ENCODE results near the gene SPEF2. TPM values are rescaled to one million over a fixed set of nuclear protein-coding genes. Genes with fewer than 3 reads are reported as not detected.
A peak's percentile ranks its signal among the peaks of the same experiment; 100 is the strongest.

The SPEF2 gene
- total RNA-seq, 1 donor from 2014 or later = 10.0 TPM

DNA sequence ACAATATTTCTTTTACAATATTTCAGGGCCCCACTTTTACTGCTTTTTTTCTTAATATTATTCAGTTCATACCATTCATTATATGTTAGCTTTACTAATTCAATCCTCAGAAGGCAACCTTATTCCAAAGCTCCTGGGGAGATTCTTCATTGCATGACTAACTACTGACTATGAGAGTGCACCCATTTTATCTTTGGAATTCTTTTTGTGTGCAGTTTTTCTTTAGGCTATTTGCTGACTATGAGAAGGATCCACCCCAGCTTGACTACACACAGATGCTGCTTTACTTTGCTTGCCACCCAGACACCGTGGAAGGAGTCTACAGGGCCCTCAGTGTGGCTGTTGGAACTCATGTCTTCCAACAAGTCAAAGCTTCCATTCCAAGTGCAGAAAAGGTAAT is 182.1 kb downstream of the SPEF2 start:
- Mint-ChIP-seq H3K4me1 (ENCODE audit: low read depth) (peaks cover 57% of the 10 kb centered on the region), H3K27ac (no peak overlapping the region), H3K9me3 (no peaks in the 10 kb centered on the region), H3K4me3 (ENCODE audit: low read depth) (no peak overlapping the region), H3K36me3 (ENCODE audit: low read depth) (peaks cover 4% of the 10 kb centered on the region), H3K27me3 (ENCODE audit: low read depth) (no peaks in the 10 kb centered on the region)
- no peak for DNase-seq (ENCODE audit: low spot score)
- intact Hi-C loops (cut with micrococcal nuclease) = no loop called here

DNA sequence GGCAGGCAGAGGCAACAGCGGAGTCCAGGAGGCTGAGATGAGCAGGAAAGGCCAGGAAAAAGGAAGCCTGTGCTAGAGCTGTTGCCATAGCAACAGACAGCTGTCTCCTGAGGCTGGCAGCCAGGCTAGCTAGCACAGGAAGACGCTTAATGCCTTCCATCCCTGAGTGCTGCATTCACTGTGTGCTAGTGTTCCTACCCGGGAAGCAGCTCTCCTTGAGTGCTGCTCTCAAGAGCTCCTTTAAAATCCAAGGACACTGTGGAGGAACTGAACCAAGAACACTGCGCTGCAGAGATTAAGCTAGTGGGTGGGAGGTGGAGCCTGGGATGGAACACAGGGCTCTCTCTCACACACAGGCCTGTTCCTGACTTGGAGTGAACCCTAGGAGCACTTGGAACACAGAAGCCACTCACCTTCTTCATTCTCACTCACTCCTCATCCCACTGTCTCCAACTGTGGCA is 185.6 kb downstream of the SPEF2 start:
- Mint-ChIP-seq H3K4me3 (ENCODE audit: low read depth) (no peak overlapping the region), H3K27me3 (ENCODE audit: low read depth) (no peaks in the 10 kb centered on the region), H3K9me3 (no peaks in the 10 kb centered on the region), H3K36me3 (ENCODE audit: low read depth) (peaks cover 6% of the 10 kb centered on the region), H3K4me1 (ENCODE audit: low read depth) (peaks cover 45% of the 10 kb centered on the region), H3K27ac (peak overlapping the region; percentile 24)
- no peak for DNase-seq (ENCODE audit: low spot score)
- intact Hi-C loops (cut with micrococcal nuclease) = no loop called here

DNA sequence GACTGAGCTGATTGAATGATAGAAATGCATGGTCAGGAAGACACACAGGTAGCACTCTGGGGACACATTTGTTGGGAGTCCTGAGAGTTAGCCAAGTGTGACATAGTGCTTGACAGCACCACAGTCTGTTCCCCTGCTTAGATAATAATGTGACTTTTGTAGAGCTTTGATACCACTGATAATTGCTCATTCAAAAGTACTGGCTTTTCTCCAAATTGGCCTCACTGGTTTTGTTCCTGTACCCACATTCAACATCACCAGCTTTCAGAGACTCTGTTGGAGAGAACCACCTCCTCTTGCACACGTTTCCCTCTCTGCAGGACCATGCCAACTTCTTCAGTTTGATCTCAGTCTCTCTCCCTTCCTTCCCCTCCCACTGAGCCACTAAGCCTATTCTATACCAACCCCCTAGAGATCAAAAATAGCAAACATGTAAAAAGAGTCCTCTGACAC is 186.6 kb downstream of the SPEF2 start:
- Mint-ChIP-seq H3K9me3 (no peaks in the 10 kb centered on the region), H3K4me3 (ENCODE audit: low read depth) (no peak overlapping the region), H3K4me1 (ENCODE audit: low read depth) (peaks cover 47% of the 10 kb centered on the region), H3K36me3 (ENCODE audit: low read depth) (peaks cover 6% of the 10 kb centered on the region), H3K27ac (peak overlapping the region; percentile 53), H3K27me3 (ENCODE audit: low read depth) (no peaks in the 10 kb centered on the region)
- DNase-seq (ENCODE audit: low spot score) = no peak
- intact Hi-C loops (cut with micrococcal nuclease) = no loop called here

DNA sequence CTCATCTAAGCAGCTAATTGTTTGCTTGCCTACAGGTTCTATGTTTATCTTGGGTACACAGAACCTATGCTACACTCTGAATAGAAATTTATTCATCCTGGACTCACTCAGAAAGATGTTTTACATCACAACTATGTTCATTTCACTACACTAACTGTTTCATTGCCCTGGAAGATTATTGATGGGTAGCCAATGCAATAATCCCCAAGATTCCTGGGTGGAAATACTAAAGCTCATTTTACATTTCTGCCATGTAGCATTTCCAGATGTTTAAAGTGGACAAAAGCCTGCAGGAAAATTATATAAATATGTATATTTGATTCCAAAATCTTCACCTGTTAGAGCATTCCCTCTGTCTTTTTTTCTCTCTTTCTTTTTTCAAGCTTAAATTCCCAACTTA is 187.2 kb downstream of the SPEF2 start:
- H3K4me1 Mint-ChIP-seq (ENCODE audit: low read depth) = peaks cover 50% of the 10 kb centered on the region
- intact Hi-C loops (cut with micrococcal nuclease) = no loop called here
- H3K27ac Mint-ChIP-seq = peak overlapping the region; percentile 7
- no peak overlapping the region for H3K4me3 Mint-ChIP-seq (ENCODE audit: low read depth)
- peaks cover 6% of the 10 kb centered on the region for H3K36me3 Mint-ChIP-seq (ENCODE audit: low read depth)
- H3K9me3 Mint-ChIP-seq = no peaks in the 10 kb centered on the region
- DNase-seq (ENCODE audit: low spot score) = no peak
- no peaks in the 10 kb centered on the region for H3K27me3 Mint-ChIP-seq (ENCODE audit: low read depth)

DNA sequence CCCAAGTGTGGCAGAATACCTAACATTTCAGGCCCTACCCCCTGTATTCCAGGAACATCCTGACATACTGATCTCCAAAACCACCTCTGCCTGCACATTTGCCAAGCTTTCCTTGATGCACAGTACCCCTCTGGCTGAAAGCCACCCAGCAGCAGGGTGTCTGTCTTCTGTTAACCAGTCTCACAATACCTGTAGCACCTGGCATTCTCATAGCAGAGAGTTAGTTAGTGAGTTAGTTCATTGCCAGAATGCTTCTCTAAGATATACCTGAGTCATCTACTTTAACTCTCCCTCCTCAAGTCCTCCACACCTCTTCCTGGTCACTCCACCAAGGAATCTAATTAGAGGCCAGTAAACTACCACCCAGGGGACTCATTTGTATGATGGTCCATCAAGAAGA is 192.9 kb downstream of the SPEF2 start:
- H3K4me3 Mint-ChIP-seq (ENCODE audit: low read depth) = no peak overlapping the region
- H3K9me3 Mint-ChIP-seq = no peaks in the 10 kb centered on the region
- peak overlapping the region; percentile 90 for H3K27ac Mint-ChIP-seq
- H3K36me3 Mint-ChIP-seq (ENCODE audit: low read depth) = peaks cover 11% of the 10 kb centered on the region
- intact Hi-C loops (cut with micrococcal nuclease) = loop anchor here (2.0 kb wide), 1 partner anchor 26 kb away; no protein-coding TSS in a partner anchor
- H3K27me3 Mint-ChIP-seq (ENCODE audit: low read depth) = no peaks in the 10 kb centered on the region
- peaks cover 47% of the 10 kb centered on the region for H3K4me1 Mint-ChIP-seq (ENCODE audit: low read depth)
- no peak for DNase-seq (ENCODE audit: low spot score)

DNA sequence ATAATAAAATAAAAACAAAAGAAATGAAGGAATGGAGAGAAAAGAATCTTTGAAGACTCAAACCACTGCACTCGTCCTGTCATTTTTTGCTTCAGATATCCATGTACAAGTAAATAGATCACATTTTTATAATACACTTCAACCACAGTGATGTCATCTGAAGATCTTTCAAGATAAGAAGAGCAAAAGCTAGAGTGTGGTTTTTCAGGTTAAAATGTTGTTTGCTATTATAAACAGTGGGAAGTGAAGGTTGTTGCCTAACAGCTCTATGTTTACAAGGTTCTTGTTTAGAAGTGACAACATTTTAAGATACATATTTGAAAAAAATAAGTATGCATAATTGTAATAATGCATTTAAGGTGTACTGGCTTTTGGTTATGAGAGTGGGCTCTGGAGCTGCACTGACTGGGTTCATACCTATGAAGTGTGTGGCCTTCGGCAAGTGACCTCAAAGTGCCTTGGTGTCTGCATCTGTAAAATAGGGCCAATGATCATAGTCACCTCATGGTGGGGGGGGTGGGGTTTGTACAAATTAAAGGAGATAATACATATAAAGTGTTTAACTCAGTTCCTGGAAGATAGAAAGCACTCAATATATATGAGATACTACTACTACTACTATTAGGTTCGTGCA is 193.6 kb downstream of the SPEF2 start:
- DNase-seq (ENCODE audit: low spot score) = no peak
- Mint-ChIP-seq H3K27ac (peak overlapping the region; percentile 94), H3K9me3 (no peaks in the 10 kb centered on the region), H3K4me1 (ENCODE audit: low read depth) (peaks cover 47% of the 10 kb centered on the region), H3K36me3 (ENCODE audit: low read depth) (peaks cover 11% of the 10 kb centered on the region), H3K27me3 (ENCODE audit: low read depth) (no peaks in the 10 kb centered on the region), H3K4me3 (ENCODE audit: low read depth) (peak overlapping the region; percentile 27)
- intact Hi-C loops (cut with micrococcal nuclease) = loop anchor here (1.0 to 2.0 kb wide), 8 partner anchors 14 to 93 kb away; no protein-coding TSS in a partner anchor

DNA sequence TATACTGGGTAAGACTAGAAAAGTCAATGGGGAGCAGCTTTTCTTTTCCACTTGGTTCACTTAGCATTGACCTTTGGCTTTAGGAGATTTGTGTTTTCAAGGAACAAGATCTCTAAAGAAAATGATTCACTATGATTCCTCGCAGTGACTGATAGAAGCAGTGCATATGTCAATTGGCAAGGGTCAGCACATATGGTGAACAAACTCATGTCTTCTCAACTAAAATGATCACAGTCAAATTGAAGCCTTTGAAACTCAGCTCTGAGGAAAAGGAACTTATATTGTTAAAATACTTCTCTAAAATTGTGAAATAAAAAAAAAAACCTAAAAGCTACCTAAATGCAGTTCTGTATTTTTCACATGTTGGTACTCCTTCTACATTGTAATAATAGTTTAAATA is 195.9 kb downstream of the SPEF2 start:
- no peak for DNase-seq (ENCODE audit: low spot score)
- no peaks in the 10 kb centered on the region for H3K9me3 Mint-ChIP-seq
- no peak overlapping the region for H3K27ac Mint-ChIP-seq
- peaks cover 36% of the 10 kb centered on the region for H3K4me1 Mint-ChIP-seq (ENCODE audit: low read depth)
- intact Hi-C loops (cut with micrococcal nuclease) = no loop called here
- H3K36me3 Mint-ChIP-seq (ENCODE audit: low read depth) = peaks cover 6% of the 10 kb centered on the region
- H3K27me3 Mint-ChIP-seq (ENCODE audit: low read depth) = no peaks in the 10 kb centered on the region
- no peak overlapping the region for H3K4me3 Mint-ChIP-seq (ENCODE audit: low read depth)

DNA sequence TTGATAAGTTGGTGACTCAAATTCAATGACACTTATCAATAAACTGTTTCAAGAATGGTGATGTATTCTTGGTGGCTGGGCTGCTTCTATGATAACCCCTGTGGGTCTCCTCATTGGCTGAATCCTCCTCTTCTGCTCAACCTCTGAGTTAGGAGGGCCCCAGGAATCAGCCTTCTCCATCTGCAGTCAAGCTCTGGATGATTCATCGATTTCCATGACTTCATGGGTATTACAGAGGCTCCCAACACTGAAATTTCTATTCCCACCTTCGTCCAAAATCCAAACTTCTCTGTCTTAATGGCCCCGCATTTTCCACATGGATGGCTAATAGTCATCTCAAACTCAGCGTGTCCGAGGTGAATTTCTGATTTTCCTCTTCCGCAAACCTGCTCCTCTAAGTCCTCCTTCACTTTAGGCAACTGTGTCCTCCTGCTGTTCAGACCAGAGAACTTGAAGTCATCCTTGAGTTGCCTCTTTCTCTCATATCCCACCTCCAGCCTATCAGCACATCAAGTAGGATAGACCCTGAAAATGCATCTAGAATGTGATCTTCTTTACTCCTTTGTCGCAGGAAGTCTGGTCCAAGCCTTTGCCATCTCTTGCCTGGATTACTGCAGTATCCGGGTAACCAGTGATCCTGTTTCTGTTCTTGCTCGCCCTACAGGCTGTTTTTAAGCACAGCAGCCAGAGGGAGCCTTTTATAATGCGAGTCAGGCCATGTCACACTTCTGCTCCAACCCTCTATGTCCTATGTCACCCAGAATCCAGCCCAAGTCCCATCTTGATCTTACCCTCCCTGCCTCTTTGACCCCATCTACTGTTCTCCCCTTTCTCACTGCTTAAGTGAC is 197.7 kb downstream of the SPEF2 start:
- no peak for DNase-seq (ENCODE audit: low spot score)
- Mint-ChIP-seq H3K27me3 (ENCODE audit: low read depth) (no peaks in the 10 kb centered on the region), H3K27ac (no peak overlapping the region), H3K9me3 (no peaks in the 10 kb centered on the region), H3K36me3 (ENCODE audit: low read depth) (peaks cover 10% of the 10 kb centered on the region), H3K4me3 (ENCODE audit: low read depth) (no peak overlapping the region), H3K4me1 (ENCODE audit: low read depth) (peaks cover 41% of the 10 kb centered on the region)
- intact Hi-C loops (cut with micrococcal nuclease) = no loop called here

DNA sequence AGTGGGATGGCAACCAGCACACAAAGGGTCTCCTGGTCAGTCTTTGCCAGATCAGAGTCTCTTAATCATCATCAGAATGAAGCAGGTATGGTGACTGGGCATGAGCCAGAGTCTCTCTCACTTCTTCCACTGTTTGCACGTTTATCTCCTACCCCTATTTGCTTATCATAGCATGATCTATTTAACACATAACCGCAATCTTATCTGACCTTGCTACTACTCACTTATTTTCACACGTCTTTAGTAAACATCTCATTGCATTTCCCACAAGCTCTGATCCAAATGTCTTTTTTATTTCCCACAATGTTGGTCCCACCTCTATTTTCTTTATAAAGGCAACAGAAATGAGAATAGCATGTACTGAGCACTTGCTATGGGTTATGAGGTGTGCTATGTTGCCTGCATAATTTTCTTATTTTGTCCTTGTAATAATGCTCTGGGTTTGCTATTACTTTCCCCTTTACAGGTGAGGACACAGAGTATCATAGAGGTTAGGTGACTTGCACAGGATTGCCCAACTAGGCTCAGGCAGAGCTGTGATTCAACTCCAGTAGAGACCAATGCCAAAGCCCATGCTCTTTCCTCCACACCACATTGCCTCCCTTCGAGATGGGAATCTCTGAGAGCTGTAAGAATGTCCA is 199.3 kb downstream of the SPEF2 start:
- no peaks in the 10 kb centered on the region for H3K27me3 Mint-ChIP-seq (ENCODE audit: low read depth)
- no peak for DNase-seq (ENCODE audit: low spot score)

DNA sequence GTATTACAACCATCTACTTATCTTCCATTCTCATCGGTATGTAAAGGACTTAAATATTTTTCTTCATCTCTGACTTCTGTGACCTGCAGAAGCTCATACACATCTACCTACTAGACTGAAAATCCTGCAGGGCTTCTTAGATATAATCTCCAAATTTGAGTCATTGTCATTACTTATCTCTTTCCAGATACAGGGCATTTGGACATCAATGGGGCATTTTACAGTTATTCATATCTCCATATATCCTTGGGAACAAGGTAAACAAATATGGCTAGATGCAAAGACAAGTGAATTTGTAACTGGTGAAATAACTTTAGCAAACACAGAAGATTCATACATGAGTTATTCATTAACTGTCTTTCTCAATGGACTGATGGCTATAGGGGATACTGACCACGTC is 201.4 kb downstream of the SPEF2 start:
- Mint-ChIP-seq H3K4me3 (ENCODE audit: low read depth) (peak overlapping the region; percentile 23), H3K36me3 (ENCODE audit: low read depth) (peaks cover 9% of the 10 kb centered on the region), H3K9me3 (peaks cover 5% of the 10 kb centered on the region), H3K4me1 (ENCODE audit: low read depth) (peaks cover 54% of the 10 kb centered on the region), H3K27me3 (ENCODE audit: low read depth) (no peaks in the 10 kb centered on the region), H3K27ac (peak overlapping the region; percentile 58)
- intact Hi-C loops (cut with micrococcal nuclease) = no loop called here
- DNase-seq (ENCODE audit: low spot score) = no peak

More for the DNA sequence above, 199.3 kb downstream of the SPEF2 start:
- peaks cover 40% of the 10 kb centered on the region for H3K4me1 Mint-ChIP-seq (ENCODE audit: low read depth)
- H3K36me3 Mint-ChIP-seq (ENCODE audit: low read depth) = peaks cover 9% of the 10 kb centered on the region
- intact Hi-C loops (cut with micrococcal nuclease) = no loop called here
- peaks cover 5% of the 10 kb centered on the region for H3K9me3 Mint-ChIP-seq
- H3K4me3 Mint-ChIP-seq (ENCODE audit: low read depth) = no peak overlapping the region
- H3K27ac Mint-ChIP-seq = no peak overlapping the region

DNA sequence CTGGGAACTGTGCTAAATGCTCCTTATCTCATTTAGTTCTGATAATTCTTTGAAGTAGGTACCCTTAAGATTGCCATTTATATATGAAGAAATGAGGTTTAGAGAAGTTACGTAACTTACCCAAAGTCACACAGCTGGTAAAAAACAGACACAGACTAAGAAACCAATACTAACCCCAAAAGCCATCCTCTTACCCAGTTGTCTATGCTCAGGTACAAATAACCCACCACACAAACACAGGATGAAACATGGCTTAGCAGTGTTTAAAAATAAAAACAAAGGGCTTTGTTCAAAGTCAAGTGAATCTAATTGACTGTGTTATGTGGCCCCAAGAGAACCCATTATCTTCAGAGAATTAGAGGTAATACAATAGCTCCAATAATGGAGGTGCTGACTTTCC is 202.0 kb downstream of the SPEF2 start:
- DNase-seq (ENCODE audit: low spot score) = no peak
- H3K4me3 Mint-ChIP-seq (ENCODE audit: low read depth) = no peak overlapping the region
- peaks cover 9% of the 10 kb centered on the region for H3K36me3 Mint-ChIP-seq (ENCODE audit: low read depth)
- H3K27ac Mint-ChIP-seq = peak overlapping the region; percentile 8
- peaks cover 51% of the 10 kb centered on the region for H3K4me1 Mint-ChIP-seq (ENCODE audit: low read depth)
- no peaks in the 10 kb centered on the region for H3K27me3 Mint-ChIP-seq (ENCODE audit: low read depth)
- peaks cover 5% of the 10 kb centered on the region for H3K9me3 Mint-ChIP-seq
- intact Hi-C loops (cut with micrococcal nuclease) = no loop called here

DNA sequence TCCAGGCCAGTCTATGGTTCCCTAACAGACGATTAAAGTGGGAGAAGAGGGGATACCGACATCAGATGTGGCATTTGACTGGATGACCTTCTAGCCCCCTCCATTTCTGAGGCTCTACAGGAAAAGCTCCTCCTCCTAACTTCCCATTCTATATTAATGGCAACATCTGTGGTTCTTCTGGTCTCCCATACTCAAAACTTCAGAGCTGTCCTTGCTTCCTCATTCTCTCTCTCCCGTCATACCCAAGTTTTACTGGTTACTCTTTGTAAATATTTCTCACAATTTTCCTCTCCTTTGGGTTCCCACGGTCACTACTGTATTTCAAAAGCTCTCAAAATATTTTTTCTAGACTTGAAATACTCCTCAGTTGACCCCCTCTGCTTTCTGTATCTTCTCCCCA is 203.1 kb downstream of the SPEF2 start:
- Mint-ChIP-seq H3K27me3 (ENCODE audit: low read depth) (no peaks in the 10 kb centered on the region), H3K36me3 (ENCODE audit: low read depth) (peaks cover 12% of the 10 kb centered on the region), H3K4me3 (ENCODE audit: low read depth) (no peak overlapping the region), H3K4me1 (ENCODE audit: low read depth) (peaks cover 60% of the 10 kb centered on the region), H3K27ac (peak overlapping the region; percentile 18), H3K9me3 (peaks cover 5% of the 10 kb centered on the region)
- intact Hi-C loops (cut with micrococcal nuclease) = no loop called here
- DNase-seq (ENCODE audit: low spot score) = no peak

DNA sequence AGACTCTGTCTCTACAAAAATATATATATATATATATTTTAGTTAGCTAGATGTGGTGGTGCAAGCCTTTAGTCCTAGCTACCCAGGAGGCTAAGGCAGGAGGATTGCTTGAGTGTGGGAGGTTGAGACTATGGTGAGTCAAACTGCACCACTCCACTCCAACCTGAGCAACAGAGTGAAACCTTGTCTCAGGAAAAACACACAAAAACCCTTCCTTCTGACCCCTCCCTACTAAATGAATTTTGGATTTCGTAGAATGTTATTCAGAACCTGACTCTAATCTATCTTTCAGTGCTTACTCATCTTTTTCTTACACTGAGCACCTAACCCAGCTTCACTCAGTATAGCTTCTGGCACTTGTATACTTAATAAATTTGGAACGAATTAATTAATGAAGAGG is 203.8 kb downstream of the SPEF2 start:
- H3K4me1 Mint-ChIP-seq (ENCODE audit: low read depth) = peaks cover 66% of the 10 kb centered on the region
- no peak for DNase-seq (ENCODE audit: low spot score)
- H3K4me3 Mint-ChIP-seq (ENCODE audit: low read depth) = no peak overlapping the region
- H3K9me3 Mint-ChIP-seq = peaks cover 5% of the 10 kb centered on the region
- intact Hi-C loops (cut with micrococcal nuclease) = no loop called here
- H3K27me3 Mint-ChIP-seq (ENCODE audit: low read depth) = no peaks in the 10 kb centered on the region
- peak overlapping the region; percentile 74 for H3K27ac Mint-ChIP-seq
- H3K36me3 Mint-ChIP-seq (ENCODE audit: low read depth) = peaks cover 12% of the 10 kb centered on the region

All from activated T-helper 2 cell treated with anti-CD3 and anti-CD28 coated beads, Interferon-gamma antibody, Interleukin-2, Interleukin-4, amounts not matched to agents 10 μg/mL and 5 μg/mL and 100 μg/mL, durations not matched to agents 14 hours and 24 hours and 36 hours (primary cell).